ENCODE results near the gene SYTL3. TPM values are rescaled to one million over a fixed set of nuclear protein-coding genes. Genes with fewer than 3 reads are reported as not detected.

The SYTL3 gene
- total RNA-seq, 1 donor from 2014 or later: 8.7 TPM

- Histone ChIP-seq H3K9me3 (no peaks in the 10 kb centered on the region), H3K27me3 (no peaks in the 10 kb centered on the region), H3K36me3 (peaks cover 53% of the 10 kb centered on the region), H3K4me3 (no peak overlapping the region), H3K27ac (no peak overlapping the region), H3K4me1 (peaks cover 16% of the 10 kb centered on the region)
- intact Hi-C loops (cut with DNase I): no loop called here
- TF ChIP-seq CTCF (IDR thresholded peaks at IDR 0.05): no peak
- DNase-seq (no peak), ATAC-seq (no peak)
These were observed 13.1 kb upstream of the SYTL3 start for GRCh38 chr6:158636778-158637177.

GRCh38 chr6:158638324-158638854 is 11.5 kb upstream of the SYTL3 start:
- H3K36me3 ChIP-seq: peaks cover 49% of the 10 kb centered on the region
- DNase-seq (peak; percentile 18), ATAC-seq (no peak)
- H3K9me3 ChIP-seq: no peaks in the 10 kb centered on the region
- no peaks in the 10 kb centered on the region for H3K27me3 ChIP-seq
- no peak overlapping the region for H3K27ac ChIP-seq
- H3K4me3 ChIP-seq: no peak overlapping the region
- TF ChIP-seq CTCF (IDR thresholded peaks at IDR 0.05): no peak
- intact Hi-C loops (cut with DNase I): no loop called here
- H3K4me1 ChIP-seq: peaks cover 25% of the 10 kb centered on the region

GRCh38 chr6:158639056-158639455 is 10.8 kb upstream of the SYTL3 start:
- TF ChIP-seq CTCF (IDR thresholded peaks at IDR 0.05): no peak
- no peak overlapping the region for H3K4me3 ChIP-seq
- intact Hi-C loops (cut with DNase I): no loop called here
- H3K4me1 ChIP-seq: peaks cover 28% of the 10 kb centered on the region
- no peaks in the 10 kb centered on the region for H3K9me3 ChIP-seq
- H3K36me3 ChIP-seq: peaks cover 47% of the 10 kb centered on the region
- DNase-seq (peak; percentile 36), ATAC-seq (no peak)
- no peak overlapping the region for H3K27ac ChIP-seq
- no peaks in the 10 kb centered on the region for H3K27me3 ChIP-seq

- intact Hi-C loops (cut with DNase I): no loop called here
- Histone ChIP-seq H3K4me3 (no peak overlapping the region), H3K4me1 (peaks cover 33% of the 10 kb centered on the region), H3K27ac (no peak overlapping the region), H3K27me3 (no peaks in the 10 kb centered on the region), H3K9me3 (no peaks in the 10 kb centered on the region), H3K36me3 (peaks cover 32% of the 10 kb centered on the region)
- peak; percentile 20 for DNase-seq
- TF ChIP-seq CTCF (IDR thresholded peaks at IDR 0.05): no peak
- ATAC-seq: no peak
These were observed 9.3 kb upstream of the SYTL3 start for GRCh38 chr6:158640519-158640918.

GRCh38 chr6:158642097-158642601 is 7.7 kb upstream of the SYTL3 start:
- intact Hi-C loops (cut with DNase I): no loop called here

More at GRCh38 chr6:158642097-158642601, 7.7 kb upstream of the SYTL3 start:
- ATAC-seq (no peak), DNase-seq (peak; percentile 60)
- Histone ChIP-seq H3K27ac (peak overlapping the region; percentile 99), H3K27me3 (no peaks in the 10 kb centered on the region), H3K36me3 (peaks cover 18% of the 10 kb centered on the region), H3K4me1 (peaks cover 33% of the 10 kb centered on the region), H3K9me3 (no peaks in the 10 kb centered on the region), H3K4me3 (peak overlapping the region; percentile 98)
- no peak for TF ChIP-seq CTCF (IDR thresholded peaks at IDR 0.05)
